HG03342 (cell line): ENCODE measurements around the gene STYXL2.
A peak's percentile ranks its signal among the peaks of the same experiment; 100 is the strongest.

Experiments used
- ATAC-seq: cut with Tn5 transposase; IDR thresholded peaks from one replicate; pipeline ENCODE4 v1.9.1; 2021; ENCODE audit warnings: mild to moderate bottlenecking, moderate library complexity; ENCODE audit not compliant: unreplicated experiment

The STYXL2 gene

DNA sequence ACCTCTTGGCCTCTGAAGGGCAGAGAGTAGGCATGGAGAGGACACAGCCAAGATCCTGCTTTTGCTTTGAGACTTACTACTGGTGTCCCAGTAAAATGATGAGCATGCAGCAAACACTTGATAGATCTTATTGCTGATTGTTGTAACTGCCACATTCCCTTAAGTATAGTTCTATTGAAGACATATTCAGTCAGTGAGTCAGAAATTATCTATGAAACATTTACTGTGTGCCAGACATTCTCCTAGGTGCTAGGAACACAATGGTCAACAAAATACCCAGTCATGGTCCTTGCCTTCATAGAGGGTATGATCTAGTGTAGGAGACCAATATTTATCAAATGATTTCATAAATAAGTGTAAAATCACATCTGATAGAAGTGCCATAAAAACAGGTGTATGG lies 13.6 kb downstream of the STYXL2 start:
- ATAC-seq = no peak

DNA sequence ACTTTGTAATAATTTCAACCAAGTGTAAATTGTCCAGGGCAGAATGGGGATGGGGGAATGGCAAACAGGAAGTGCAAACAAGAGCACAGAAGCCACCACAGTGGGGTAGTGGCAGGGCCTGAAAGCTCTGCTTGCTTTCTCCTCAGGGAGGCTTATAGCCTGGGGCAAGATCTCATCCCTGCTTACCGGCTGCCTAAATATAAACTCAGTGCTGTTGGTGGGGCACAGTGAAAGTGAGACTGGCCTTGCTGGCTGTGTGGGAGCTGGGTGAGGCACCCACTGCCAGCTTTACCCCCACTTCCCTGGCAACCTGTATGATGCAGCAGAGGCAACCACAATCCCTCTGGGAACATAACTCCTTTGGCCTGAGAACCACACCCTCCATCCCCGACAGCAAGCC lies 15.2 kb downstream of the STYXL2 start:
- ATAC-seq = no peak

DNA sequence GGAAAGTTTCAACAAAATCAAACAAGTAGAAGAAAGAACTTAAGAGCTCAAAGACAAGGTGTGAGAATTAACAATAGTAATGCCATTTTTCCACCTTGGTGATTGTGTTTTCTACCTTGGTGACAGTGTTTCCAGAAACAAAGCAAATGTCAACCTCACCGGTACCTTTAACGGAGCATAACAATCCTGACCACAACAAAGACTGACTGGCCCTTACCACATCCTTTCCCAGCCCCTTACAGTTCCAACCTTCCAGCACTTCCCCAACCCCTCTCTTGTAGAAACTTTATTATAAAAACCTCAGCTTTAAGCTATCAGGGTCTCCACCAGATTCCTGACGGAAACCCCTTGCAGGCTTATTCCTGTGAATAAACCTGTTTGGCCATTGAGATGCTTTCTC lies 16.7 kb downstream of the STYXL2 start:
- peak; percentile 85 for ATAC-seq

DNA sequence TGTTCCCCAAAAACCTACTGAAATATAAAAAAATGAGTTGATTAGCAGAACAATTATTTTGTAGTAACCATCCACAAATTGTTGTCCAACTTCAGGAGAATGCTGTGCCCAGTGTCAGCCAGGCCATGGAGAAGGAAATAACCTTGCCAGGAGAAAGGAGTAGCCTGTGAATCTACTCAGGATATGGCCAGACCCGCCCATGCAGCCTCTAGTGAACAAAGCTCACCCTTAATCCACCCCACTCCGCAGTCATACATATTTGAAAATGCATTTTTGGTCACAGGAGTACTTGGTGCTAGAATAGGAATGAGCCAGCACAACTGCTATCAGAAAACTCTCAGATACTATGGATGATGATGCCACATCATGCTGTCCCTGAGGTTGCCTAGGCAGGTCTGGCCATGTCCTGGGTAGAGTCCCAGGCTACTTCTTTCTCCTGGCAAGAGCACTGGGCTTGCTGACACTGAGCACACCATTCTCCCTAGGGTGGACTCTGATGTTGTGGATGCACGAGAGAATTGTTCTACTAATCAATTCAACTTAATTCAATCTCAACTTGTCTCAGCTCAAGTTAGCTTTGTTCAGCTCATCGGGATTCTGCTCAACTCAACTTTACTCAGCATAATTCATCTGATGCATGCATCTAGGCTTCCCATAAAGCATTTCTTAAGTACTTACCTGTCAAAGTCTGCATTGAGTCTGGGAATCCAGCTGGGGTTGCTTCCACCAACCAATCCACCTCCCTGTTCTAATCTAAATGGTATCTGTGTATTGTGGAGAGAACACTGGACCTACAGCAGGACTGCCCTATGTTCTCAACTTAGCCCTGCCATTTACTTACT lies 18.2 kb downstream of the STYXL2 start:
- no peak for ATAC-seq

DNA sequence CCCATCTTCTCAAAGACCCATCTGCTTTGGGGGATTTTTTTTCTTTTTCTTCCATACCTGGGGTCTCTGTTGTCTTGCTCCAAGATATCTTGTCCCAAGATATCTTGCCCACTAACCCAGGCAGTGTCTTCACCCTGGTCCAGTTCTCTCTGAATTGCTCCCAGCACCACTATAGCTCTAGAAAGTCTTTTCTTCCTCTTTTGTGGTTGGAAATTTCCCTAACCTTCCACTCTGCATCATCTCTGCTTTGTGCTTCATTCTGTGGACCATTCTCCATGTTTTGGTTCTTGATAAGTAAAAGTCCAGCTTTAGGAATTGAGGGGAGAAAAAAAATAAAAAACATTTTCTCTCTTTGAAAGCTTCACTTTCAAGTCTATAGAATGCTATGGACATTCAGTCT lies 20.9 kb downstream of the STYXL2 start:
- no peak for ATAC-seq

DNA sequence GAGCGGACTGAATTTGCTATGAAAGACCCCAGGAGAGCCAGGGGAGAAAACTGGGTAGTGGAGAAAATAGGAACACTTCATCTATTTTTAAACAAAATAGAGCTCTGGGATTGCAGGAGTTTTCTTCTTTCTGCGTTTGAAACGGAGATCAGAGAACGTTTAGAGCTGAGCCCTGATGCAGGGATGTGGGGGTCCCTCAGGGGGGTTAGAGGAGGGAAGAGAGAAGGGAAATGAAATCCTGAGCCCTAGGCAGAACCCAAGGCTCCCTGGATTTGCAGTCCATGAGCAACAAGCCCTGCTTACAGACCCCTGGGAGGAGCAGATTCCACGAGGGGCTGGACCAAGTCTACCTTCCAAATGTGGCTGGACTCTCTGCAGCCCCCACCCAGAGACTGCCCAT lies 21.8 kb downstream of the STYXL2 start:
- no peak for ATAC-seq

DNA sequence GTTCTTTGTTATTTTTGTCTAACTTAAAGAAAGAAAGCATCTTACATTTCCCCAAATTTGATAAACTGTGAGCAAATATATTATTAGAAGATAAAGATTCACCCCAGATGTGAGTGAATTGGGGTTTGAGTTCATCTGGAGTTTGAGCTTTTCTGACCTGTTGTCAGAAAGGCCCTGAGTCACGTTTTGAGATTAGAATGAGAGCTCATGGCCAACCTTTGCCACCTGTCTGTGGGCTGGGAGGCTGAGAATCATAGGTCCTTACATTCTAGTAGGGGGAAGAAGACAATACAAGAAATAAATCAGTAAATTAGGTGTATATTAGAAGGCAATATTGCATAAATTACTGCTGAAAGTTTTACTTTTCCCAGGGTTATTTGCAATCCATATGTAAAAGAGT lies 22.3 kb downstream of the STYXL2 start:
- ATAC-seq = no peak

DNA sequence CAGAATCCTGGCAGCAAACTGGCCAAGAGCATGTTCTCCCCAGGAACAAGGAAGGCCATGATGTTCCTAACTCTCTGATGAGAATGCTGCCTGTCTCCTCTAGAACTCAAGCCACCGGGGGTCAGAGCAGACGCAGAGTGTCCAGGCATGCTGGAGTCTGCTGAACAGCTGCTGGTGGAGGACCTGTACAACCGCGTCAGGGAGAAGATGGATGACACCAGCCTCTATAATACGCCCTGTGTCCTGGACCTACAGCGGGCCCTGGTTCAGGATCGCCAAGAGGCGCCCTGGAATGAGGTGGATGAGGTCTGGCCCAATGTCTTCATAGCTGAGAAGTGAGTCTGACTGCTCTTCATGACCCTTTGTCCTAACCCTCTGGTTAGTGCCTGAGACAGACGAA lies 23.4 kb downstream of the STYXL2 start:
- no peak for ATAC-seq

DNA sequence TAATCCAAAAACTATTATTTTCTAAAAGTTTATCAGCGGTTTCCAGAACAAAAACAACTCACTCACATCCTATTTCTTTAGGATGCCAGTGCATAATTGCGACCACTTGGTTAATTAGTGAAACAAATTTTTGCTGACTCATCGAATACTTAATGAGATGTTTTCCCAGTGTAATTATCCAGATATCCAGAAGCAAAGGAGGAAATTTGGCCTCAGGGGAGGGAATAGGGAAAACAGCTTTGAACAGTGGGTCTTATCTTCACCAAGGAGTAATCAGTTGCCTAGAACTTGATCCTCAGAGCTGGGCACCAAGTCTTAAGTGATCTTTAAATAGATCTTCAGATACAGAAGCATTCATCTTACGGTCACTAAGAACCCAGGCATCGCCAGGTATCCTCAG lies 24.3 kb downstream of the STYXL2 start:
- ATAC-seq = no peak

DNA sequence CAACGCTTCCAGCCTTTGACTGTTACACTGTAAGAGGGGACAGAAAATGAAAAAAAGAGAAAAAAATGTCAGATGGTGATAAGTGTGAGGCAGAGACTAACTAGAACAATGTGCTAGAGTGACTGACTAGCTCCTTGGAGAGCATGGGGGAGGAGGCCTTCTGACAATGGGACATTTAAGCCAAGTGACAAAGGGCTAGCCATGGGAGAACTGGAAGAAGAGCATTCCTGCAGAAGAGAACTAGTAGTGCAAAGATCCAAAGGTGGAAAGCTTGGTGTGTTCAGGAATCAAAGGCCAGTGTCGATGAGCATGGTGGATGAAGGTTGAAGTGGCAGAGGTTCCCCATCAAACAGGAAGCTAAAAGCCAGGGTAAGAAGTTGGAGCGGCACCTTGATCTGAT lies 25.8 kb downstream of the STYXL2 start:
- ATAC-seq = no peak

DNA sequence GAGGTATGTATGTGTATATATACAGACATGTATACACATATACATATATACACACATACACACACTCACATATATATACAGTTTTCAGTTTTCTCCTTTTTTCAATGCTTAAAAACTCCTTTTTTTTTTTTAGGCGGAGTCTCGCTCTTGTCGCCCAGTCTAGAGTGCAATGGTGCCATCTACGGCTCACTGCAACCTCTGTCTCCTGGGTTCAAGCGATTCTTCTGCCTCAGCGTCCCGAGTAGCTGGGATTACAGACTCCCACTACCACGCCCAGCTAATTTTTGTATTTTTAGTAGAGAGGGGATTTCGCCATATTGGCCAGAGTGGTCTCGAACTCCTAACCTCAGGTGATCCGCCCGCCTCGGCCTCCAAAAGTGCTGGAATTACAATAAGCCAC lies 27.0 kb downstream of the STYXL2 start:
- no peak for ATAC-seq

DNA sequence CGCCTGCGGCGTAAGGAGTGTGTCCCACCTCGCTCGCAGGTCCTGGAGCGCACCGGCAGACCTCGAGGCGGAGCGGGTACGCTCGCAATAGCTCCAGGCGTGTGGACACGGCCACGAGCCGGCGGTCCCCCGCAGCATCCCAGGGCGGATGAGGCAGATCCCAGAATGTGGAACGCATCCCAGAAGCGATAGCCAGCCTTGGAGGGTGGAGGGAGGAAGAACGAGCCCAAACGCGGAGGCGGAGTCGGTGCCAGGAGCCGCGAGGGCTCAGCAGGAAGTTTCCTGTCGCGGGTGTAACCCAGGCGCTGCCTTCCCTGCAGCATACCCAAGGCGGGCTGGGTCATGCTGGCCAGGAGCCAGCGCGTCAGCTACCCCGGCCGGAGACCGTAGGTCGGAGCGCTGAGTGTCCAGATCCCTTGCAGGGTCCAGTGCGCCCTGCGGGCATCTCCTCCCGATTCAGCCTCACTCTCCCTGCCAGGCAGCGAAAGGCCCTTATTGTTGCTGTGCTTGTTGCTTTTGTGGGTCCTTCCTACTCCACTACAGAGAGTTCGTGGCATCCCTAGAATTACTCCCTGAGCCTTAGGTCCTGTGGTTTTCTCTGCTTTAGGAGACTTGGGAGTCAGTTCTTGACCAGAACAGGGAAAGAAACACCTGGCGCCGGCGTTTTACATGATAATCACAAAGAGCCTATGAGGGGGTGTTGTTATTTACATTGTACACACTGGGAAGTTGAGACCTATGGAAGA lies 27.7 kb downstream of the STYXL2 start:
- ATAC-seq = no peak

DNA sequence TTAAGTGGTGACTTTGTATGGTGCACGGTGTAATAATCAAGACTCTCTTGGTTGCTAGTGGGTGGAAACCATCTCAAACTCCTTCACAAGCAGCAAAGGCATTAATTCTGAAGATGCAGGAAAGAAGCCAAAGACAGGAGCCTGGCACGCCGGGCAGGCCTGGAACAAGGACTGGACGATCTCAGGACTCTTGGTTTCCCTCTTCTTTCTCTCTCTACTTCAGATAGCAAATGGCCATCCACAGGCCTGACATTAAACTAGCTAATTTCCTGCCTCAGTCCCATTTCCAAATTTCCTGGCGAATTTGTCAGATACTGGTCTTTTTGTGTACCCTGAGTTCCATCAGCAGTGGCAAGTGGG lies 28.2 kb downstream of the STYXL2 start:
- ATAC-seq = no peak

DNA sequence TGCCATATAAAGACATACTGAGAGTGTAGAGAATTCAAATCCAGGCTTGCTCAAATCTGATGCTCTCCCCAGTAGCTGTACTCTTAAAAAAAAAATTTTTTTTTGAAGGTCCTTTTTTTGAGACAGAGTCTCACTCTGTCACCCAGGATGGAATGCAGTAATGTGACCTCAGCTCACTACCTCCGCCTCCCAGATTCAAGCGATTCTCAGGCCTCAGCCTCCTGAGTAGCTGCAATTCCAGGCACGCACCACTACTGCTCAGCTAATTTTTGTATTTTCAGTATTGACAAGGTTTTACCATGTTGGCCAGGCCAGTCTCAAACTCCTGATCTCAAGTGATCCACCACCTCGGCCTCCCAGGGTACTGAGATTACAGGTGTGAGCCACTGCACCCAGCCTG lies 28.7 kb downstream of the STYXL2 start:
- ATAC-seq = no peak

DNA sequence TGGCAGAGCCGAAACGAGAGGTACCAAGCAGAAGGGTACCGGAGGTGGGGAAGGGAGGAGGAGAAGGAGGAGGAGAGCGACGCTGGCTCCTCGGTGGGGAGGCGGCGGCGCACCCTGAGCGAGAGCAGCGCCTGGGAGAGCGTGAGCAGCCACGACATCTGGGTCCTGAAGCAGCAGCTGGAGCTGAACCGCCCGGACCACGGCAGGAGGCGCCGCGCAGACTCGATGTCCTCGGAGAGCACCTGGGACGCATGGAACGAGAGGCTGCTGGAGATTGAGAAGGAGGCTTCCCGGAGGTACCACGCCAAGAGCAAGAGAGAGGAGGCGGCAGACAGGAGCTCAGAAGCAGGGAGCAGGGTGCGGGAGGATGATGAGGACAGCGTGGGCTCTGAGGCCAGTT lies 32.4 kb downstream of the STYXL2 start:
- ATAC-seq = no peak

DNA sequence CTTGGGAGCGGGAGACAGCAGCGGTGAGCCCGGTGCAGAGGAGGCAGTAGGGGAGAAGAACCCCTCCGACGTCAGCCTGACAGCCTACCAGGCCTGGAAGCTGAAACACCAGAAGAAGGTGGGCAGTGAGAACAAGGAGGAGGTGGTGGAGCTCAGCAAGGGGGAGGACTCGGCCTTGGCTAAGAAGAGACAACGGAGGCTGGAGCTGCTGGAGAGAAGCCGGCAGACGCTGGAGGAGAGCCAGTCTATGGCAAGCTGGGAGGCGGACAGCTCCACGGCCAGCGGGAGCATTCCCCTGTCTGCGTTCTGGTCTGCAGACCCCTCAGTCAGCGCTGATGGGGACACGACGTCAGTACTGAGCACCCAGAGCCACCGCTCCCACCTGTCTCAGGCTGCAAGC lies 32.9 kb downstream of the STYXL2 start:
- ATAC-seq = no peak

DNA sequence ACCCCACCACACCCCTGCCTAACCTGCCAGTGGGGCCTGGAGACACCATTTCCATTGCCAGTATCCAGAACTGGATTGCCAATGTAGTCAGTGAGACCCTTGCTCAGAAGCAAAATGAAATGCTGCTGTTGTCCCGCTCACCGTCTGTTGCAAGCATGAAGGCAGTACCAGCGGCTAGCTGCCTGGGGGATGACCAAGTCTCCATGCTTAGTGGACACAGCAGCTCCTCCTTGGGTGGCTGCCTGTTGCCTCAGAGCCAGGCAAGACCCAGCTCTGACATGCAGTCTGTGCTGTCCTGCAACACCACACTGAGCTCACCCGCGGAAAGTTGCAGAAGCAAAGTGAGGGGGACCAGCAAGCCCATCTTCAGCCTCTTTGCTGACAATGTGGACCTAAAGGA lies 33.4 kb downstream of the STYXL2 start:
- ATAC-seq = no peak

DNA sequence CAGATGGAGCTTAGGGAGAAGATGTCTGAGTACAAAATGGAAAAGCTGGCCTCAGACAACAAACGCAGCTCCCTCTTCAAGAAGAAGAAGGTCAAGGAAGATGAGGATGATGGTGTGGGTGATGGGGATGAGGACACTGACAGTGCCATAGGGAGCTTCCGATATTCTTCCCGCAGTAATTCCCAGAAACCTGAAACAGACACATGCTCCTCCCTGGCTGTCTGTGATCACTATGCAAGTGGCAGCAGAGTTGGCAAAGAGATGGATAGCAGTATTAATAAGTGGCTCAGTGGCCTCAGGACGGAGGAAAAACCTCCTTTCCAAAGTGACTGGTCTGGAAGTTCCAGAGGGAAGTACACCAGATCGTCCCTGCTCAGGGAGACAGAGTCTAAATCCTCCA lies 33.8 kb downstream of the STYXL2 start:
- ATAC-seq = no peak

DNA sequence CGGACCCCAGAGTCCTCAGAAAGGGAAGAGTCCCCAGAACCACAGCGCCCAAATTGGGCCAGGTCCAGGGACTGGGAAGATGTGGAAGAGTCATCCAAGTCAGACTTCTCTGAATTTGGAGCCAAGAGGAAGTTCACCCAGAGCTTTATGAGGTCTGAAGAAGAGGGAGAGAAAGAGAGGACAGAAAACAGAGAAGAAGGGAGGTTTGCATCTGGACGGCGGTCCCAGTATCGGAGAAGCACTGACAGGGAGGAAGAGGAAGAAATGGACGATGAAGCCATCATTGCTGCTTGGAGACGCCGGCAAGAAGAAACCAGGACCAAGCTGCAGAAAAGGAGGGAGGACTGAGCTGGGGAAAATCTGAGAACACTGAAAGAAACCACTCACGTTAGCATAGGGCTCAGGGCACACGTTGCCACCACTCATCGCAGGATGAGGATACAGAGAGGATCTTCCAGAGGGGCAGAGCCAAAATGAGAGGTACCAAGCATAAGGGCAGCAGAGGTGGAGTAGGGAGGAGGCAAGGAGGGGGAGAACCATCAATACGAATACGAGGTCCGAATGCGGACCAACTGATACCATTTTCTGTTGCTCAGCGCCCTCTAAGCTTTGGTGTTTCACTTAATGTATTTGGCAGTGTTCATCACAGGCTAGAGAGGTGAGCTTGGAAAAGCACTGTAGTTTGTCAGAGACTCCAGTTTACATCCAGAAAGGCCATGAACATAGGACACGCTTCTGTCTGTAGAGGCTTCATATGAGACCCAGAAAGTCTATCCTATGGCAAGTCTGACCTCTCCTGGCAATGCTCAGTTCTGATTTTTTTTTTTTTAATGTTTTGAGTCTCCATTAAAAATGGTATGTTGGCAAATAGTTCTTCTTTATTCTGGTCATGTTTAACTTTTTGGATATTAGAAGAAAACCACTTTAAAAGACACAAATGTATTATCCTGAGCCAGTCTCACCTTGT lies 34.7 kb downstream of the STYXL2 start:
- no peak for ATAC-seq

DNA sequence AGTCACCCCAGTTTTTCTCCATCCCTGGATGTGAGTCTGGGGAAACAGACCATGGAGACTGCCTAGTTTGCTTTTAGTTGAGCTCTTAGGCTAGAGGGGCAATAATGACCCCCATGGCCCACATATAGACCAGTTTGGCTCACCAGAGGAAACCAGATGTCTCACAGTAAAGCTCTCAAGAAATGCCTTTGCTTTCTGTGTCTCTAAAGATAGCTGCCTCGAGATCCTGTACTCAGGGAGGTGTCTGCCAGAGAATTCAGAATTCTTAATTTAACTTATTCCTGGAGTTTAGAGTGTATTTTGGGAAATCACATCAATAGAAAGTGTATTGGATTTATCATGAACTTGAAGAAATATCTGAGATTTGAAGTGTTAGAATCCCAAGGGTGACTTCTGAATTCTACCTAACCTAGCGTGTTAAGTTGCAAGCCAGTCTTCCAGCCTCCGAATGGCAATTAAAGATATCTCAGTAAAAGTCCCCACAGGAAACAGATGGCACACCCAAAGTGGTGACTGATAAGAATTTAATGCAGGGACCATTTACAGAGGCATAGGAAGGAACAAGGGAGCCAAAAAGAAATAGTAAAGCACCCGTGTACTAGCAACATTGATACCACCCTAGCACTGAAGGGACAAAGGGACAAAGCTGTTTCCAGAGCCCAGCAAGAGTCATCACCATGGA lies 37.1 kb downstream of the STYXL2 start:
- ATAC-seq = no peak
